ENCODE measurements around the gene CARMIL1.
A peak's percentile ranks its signal among the peaks of the same experiment; 100 is the strongest.

CARMIL1 gene

GRCh38 chr6:25341923-25342619 is 62.9 kb downstream of the CARMIL1 start:
- no peak for DNase-seq (ENCODE audit: low read depth)
- H3K4me3 ChIP-seq (ENCODE audit: control insufficient read depth, low read depth, low read length): no peak overlapping the region
- TF ChIP-seq CTCF (conservative IDR thresholded peaks at IDR 0.05; ENCODE audit: control insufficient read depth, insufficient read depth, low read depth, low read length): no peak

- DNase-seq (ENCODE audit: low read depth): peak; percentile 54
These were observed 63.6 kb downstream of the CARMIL1 start for GRCh38 chr6:25342802-25343201.

GRCh38 chr6:25343984-25344383 is 64.8 kb downstream of the CARMIL1 start:
- no peak for DNase-seq (ENCODE audit: low read depth)
- no peak overlapping the region for H3K4me3 ChIP-seq (ENCODE audit: control insufficient read depth, low read depth, low read length)
- no peak for TF ChIP-seq CTCF (conservative IDR thresholded peaks at IDR 0.05; ENCODE audit: control insufficient read depth, insufficient read depth, low read depth, low read length)

More at GRCh38 chr6:25342802-25343201, 63.6 kb downstream of the CARMIL1 start:
- no peak overlapping the region for H3K4me3 ChIP-seq (ENCODE audit: control insufficient read depth, low read depth, low read length)
- TF ChIP-seq CTCF (conservative IDR thresholded peaks at IDR 0.05; ENCODE audit: control insufficient read depth, insufficient read depth, low read depth, low read length): no peak

GRCh38 chr6:25344827-25345226 is 65.7 kb downstream of the CARMIL1 start:
- DNase-seq (ENCODE audit: low read depth): no peak
- TF ChIP-seq CTCF (conservative IDR thresholded peaks at IDR 0.05; ENCODE audit: control insufficient read depth, insufficient read depth, low read depth, low read length): no peak
- no peak overlapping the region for H3K4me3 ChIP-seq (ENCODE audit: control insufficient read depth, low read depth, low read length)

- no peak for DNase-seq (ENCODE audit: low read depth)
- no peak overlapping the region for H3K4me3 ChIP-seq (ENCODE audit: control insufficient read depth, low read depth, low read length)
These were observed 66.9 kb downstream of the CARMIL1 start for GRCh38 chr6:25346064-25346463.

GRCh38 chr6:25350573-25350972 is 71.4 kb downstream of the CARMIL1 start:
- TF ChIP-seq CTCF (conservative IDR thresholded peaks at IDR 0.05; ENCODE audit: control insufficient read depth, insufficient read depth, low read depth, low read length): no peak
- no peak for DNase-seq (ENCODE audit: low read depth)
- H3K4me3 ChIP-seq (ENCODE audit: control insufficient read depth, low read depth, low read length): no peak overlapping the region

More at GRCh38 chr6:25346064-25346463, 66.9 kb downstream of the CARMIL1 start:
- no peak for TF ChIP-seq CTCF (conservative IDR thresholded peaks at IDR 0.05; ENCODE audit: control insufficient read depth, insufficient read depth, low read depth, low read length)

Data from fibroblast of mammary gland (primary cell).